ENCODE results near the gene RGS3.

GRCh38 chr9:113622600-113623400 lies 159.3 kb downstream of the RGS3 start:
- TF ChIP-seq, protein P1, sequence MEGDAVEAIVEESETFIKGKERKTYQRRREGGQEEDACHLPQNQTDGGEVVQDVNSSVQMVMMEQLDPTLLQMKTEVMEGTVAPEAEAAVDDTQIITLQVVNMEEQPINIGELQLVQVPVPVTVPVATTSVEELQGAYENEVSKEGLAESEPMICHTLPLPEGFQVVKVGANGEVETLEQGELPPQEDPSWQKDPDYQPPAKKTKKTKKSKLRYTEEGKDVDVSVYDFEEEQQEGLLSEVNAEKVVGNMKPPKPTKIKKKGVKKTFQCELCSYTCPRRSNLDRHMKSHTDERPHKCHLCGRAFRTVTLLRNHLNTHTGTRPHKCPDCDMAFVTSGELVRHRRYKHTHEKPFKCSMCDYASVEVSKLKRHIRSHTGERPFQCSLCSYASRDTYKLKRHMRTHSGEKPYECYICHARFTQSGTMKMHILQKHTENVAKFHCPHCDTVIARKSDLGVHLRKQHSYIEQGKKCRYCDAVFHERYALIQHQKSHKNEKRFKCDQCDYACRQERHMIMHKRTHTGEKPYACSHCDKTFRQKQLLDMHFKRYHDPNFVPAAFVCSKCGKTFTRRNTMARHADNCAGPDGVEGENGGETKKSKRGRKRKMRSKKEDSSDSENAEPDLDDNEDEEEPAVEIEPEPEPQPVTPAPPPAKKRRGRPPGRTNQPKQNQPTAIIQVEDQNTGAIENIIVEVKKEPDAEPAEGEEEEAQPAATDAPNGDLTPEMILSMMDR (IDR thresholded peaks at IDR 0.05; ENCODE audit: low read depth, low read length), result no peak
- TF ChIP-seq EZH2phosphoT487 (IDR thresholded peaks at IDR 0.05; ENCODE audit: low read depth), result no peak

Data from OCI-LY3 (cell line).